ENCODE measurements around the gene CDCA7L.

GRCh38 chr7:21984042-21984441 is 38.3 kb upstream of the CDCA7L start:
- TF ChIP-seq, protein P1, sequence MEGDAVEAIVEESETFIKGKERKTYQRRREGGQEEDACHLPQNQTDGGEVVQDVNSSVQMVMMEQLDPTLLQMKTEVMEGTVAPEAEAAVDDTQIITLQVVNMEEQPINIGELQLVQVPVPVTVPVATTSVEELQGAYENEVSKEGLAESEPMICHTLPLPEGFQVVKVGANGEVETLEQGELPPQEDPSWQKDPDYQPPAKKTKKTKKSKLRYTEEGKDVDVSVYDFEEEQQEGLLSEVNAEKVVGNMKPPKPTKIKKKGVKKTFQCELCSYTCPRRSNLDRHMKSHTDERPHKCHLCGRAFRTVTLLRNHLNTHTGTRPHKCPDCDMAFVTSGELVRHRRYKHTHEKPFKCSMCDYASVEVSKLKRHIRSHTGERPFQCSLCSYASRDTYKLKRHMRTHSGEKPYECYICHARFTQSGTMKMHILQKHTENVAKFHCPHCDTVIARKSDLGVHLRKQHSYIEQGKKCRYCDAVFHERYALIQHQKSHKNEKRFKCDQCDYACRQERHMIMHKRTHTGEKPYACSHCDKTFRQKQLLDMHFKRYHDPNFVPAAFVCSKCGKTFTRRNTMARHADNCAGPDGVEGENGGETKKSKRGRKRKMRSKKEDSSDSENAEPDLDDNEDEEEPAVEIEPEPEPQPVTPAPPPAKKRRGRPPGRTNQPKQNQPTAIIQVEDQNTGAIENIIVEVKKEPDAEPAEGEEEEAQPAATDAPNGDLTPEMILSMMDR (IDR thresholded peaks at IDR 0.05), result no peak
- no peak for TF ChIP-seq POLR2A (IDR thresholded peaks at IDR 0.05)

Data from lower leg skin (tissue), 3 donors.